AG09309 (cell line): ENCODE data around the gene TBC1D17.
A peak's percentile ranks its signal among the peaks of the same experiment; 100 is the strongest.

Experiments used
- DNase-seq: peaks from one replicate; pipeline ENCODE4 v3.0.0-alpha.2; 2010; ENCODE audit warnings: low read depth
- H3K4me3 ChIP-seq: 2 replicates; pipeline ENCODE4 v1.5.1; 2011; ENCODE audit warnings: mild to moderate bottlenecking, low read depth, low read length, moderate library complexity; ENCODE audit not compliant: control insufficient read depth
- TF ChIP-seq, protein P1 (sequence below): IDR thresholded peaks from 2 replicates; pipeline ENCODE4 v1.5.1; 2011; ENCODE audit warnings: mild to moderate bottlenecking, low read depth, low read length, inconsistent platforms; ENCODE audit not compliant: insufficient read depth, control insufficient read depth; ENCODE audit errors: missing control alignments

The TBC1D17 gene

DNA sequence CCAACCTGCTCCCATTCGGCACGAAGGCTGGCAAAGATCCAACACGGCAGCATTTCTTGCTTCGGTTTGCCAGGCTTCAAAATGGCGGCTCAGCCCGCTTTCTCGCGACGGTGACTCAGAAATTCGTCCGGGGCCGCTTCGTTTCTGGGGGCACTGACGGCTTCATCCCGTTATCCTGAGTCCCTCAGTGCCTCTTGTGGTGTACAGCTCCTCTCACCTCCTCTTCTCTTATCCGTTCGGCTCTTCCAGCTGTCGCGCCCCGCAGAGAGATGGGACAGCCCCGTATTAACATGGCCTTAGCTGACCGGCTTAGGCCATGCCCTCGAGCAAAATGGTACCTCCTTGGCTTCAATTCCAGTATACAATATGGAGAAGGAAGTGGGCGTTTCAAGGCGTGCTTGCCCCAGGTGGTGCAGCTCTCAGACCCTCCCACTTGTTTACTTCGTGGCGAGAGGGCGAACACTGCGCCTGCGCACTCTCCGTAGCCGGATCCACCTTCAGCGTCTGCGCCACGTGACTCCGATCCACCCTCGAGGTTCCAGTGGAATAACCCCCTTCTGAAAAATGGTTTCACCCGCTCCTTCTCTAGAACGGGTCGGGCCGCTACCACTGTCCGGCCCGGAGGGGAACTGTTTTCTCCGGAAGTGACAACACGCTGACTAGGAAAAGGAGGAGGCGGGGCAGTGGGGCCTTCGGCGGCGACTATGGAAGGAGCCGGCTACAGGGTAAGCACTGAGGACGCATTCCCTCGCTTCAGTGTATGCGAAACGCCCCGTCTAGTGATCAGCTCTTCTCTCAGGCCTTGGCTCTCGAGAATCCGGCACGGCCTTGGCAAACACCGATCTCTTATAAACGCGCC, at the start of gene TBC1D17, which contains the start of gene AKT1S1:
TSS of gene TBC1D17 (plus strand) at position 683 of the 859 bp plus-strand sequence. CDS start at position 705, 22 bp downstream.
TSS of gene AKT1S1 (minus strand) at position 336 of the 859 bp plus-strand sequence. CDS start 4,060 bp downstream, outside the sequence.
- TF ChIP-seq, protein P1, sequence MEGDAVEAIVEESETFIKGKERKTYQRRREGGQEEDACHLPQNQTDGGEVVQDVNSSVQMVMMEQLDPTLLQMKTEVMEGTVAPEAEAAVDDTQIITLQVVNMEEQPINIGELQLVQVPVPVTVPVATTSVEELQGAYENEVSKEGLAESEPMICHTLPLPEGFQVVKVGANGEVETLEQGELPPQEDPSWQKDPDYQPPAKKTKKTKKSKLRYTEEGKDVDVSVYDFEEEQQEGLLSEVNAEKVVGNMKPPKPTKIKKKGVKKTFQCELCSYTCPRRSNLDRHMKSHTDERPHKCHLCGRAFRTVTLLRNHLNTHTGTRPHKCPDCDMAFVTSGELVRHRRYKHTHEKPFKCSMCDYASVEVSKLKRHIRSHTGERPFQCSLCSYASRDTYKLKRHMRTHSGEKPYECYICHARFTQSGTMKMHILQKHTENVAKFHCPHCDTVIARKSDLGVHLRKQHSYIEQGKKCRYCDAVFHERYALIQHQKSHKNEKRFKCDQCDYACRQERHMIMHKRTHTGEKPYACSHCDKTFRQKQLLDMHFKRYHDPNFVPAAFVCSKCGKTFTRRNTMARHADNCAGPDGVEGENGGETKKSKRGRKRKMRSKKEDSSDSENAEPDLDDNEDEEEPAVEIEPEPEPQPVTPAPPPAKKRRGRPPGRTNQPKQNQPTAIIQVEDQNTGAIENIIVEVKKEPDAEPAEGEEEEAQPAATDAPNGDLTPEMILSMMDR: no peak
- DNase-seq: peak; percentile 100

DNA sequence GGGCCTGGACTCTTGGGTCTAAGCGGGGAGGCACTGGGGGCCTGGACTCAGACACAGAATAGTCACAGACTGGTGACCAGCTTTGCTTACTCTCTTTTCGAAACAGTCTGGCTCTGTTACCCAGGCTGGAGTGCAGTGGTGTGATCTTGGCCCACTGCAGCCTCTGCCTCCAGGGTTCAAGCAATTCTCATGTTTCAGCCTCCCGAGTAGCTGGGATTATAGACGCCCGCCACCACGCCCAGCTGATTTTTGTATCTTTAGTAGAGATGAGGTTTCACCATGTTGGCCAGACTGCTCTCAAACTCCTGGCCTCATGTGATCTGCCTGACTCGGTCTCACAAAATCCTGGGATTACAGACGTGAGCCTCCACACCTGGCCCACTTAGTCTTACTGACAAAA, 48.3 kb upstream of the TBC1D17 start:
- no peak overlapping the region for H3K4me3 ChIP-seq
- TF ChIP-seq, protein P1: no peak
- no peak for DNase-seq

More for the DNA sequence above, at the start of gene TBC1D17, which contains the start of gene AKT1S1:
- H3K4me3 ChIP-seq: peak within 1 kb of the TSS; percentile 96

DNA sequence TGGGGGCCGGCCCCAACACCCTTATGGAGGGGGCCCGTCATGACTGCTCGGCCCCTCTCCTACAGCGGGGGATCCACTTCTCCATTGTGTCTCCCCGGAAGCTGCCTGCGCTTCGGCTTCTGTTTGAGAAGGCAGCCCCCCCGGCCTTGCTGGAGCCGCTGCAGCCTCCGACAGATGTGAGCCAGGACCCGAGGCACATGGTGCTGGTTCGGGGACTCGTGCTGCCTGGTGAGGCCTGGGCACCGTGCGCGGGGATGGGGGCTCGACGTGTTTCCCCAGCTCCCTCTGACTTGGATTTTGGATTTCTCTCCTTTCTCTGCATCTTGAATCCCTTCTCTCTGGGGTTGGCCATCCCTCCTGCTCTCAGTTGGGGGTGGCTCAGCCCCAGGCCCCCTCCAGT, 47.8 kb upstream of the TBC1D17 start:
- H3K4me3 ChIP-seq: no peak overlapping the region
- DNase-seq: no peak
- TF ChIP-seq, protein P1: no peak

DNA sequence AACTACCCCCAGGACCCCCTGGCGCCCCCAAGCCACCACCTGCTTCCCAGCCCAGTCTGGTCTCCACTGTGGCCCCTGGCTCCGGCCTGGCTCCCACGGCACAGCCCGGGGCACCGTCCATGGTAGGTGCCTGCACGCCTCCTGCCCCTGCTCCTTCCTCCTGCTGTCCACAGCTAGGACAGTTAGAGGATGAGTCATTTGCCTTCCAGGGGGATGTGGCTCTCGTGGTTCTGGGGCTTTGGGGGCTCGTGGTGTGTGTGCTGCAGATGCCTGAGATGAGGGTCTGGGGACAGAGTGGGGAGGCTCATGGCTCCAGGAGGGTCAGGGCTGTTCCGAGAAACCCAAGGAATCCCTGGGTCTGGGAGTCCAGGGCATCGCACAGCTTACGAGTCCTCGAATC, 46.7 kb upstream of the TBC1D17 start:
- TF ChIP-seq, protein P1: no peak
- no peak for DNase-seq
- no peak overlapping the region for H3K4me3 ChIP-seq

DNA sequence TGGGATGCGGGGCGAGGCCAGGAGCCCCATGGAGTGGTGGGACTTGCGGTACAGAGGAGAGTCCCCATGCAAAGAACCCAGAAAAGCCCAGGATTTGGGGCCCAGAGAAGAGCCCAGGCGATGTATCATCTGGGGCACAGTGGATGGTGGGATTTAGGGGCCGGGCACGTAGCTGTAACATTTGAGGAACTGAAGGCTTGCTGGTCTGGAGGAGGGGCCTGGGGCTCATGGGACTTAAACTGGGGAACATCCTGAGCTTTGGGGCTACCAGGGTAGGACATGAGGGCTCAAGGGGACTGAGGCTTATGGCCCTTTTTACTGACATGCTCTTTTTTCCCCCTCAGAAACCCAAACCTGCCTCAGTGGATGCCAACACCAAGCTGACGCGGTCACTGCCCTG, 45.9 kb upstream of the TBC1D17 start:
- TF ChIP-seq, protein P1: no peak
- no peak overlapping the region for H3K4me3 ChIP-seq
- DNase-seq: no peak

DNA sequence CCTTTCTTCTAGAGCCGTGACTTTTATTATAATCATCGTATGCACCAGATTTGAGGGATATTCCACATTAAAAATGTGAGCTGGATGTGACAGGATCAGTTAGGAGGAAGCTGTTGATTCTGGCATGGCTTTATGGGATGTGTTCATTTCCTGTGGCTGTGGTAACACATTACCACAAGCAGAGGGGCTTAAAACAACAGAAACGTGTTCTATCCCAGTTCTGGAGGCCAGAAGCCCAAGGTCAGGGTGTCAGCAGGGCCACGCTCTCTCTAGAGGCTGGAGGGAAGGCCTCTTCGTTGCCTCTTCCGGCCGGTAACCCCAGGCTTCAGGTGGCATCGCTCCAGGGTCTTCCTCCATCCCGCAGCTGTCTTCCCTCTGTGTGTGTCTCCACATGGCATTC, 44.9 kb upstream of the TBC1D17 start:
- H3K4me3 ChIP-seq: no peak overlapping the region
- no peak for DNase-seq
- TF ChIP-seq, protein P1: no peak

DNA sequence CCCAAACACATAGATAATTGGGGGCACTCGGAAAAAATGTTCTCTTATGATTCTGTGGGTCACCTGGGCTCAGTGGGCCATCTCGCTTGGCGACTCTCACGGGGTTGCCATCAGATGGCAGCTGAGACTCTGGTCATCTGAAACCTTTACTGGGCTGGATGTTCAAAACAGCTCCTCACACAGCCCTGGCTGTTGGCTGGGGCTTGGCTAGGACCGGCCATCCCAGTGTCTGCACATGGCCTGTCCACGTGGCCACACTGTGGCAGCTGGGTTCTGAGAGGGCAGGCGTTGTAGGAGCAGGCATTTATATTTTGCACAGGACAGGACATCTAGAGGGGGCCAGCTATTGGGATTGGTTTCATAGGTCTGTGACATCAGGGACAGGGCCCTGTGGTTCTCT, 43.9 kb upstream of the TBC1D17 start:
- TF ChIP-seq, protein P1: no peak
- no peak overlapping the region for H3K4me3 ChIP-seq
- DNase-seq: no peak
